Activated naive CD8-positive, alpha-beta T cell treated with anti-CD3 and anti-CD28 coated beads, Interleukin-2, amount 50 U/mL, for 24 hours (primary cell): ENCODE measurements around the gene TUT7.

Experiments used
- ATAC-seq: fragments of 150-1000 bp; cut with Tn5 transposase; one replicate; pipeline ENCODE4 v1.10.0; 2021
- DNase-seq: peaks from one replicate; pipeline ENCODE4 v3.0.0; 2021
- H3K27ac Mint-ChIP-seq: one replicate; pipeline ENCODE4 v1.8.0; 2021; ENCODE audit warnings: mild to moderate bottlenecking, mixed read lengths
- H3K27me3 Mint-ChIP-seq: one replicate; pipeline ENCODE4 v1.8.0; 2021; ENCODE audit warnings: mixed read lengths
- H3K36me3 Mint-ChIP-seq: one replicate; pipeline ENCODE4 v1.8.0; 2021; ENCODE audit warnings: low read depth, mixed read lengths
- H3K4me1 Mint-ChIP-seq: one replicate; pipeline ENCODE4 v1.8.0; 2021; ENCODE audit warnings: mixed read lengths
- H3K4me3 Mint-ChIP-seq: one replicate; pipeline ENCODE4 v1.8.0; 2021; ENCODE audit warnings: mild to moderate bottlenecking, moderate library complexity, mixed read lengths
- H3K9me3 Mint-ChIP-seq: one replicate; pipeline ENCODE4 v1.8.0; 2021; ENCODE audit warnings: mixed read lengths

TUT7 gene

DNA sequence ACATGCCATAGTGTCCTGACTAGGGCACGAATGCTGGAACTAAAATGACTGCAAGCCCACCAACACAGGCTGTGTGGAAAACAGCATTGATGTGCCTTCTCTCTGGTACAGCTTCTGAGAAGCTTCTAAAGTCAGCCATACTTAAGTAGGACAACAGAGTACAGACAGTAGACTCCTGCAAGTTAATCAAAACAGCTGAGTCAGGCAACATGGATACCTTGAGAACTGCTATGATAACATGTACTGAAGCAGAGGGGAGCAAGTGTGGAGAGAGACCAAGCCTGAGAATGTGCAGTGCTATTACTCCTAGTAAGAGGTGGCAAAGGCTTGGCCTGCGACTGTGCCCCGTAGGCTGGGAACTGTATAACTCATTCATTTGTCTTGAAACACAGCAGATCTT, 74.4 kb downstream of the TUT7 start:
- Mint-ChIP-seq H3K27me3 (no peaks in the 10 kb centered on the region), H3K36me3 (peaks cover 25% of the 10 kb centered on the region), H3K4me1 (peaks cover 55% of the 10 kb centered on the region), H3K9me3 (no peaks in the 10 kb centered on the region), H3K4me3 (peak overlapping the region; percentile 89), H3K27ac (peak overlapping the region; percentile 65)
- DNase-seq = no peak
- ATAC-seq = no peak

DNA sequence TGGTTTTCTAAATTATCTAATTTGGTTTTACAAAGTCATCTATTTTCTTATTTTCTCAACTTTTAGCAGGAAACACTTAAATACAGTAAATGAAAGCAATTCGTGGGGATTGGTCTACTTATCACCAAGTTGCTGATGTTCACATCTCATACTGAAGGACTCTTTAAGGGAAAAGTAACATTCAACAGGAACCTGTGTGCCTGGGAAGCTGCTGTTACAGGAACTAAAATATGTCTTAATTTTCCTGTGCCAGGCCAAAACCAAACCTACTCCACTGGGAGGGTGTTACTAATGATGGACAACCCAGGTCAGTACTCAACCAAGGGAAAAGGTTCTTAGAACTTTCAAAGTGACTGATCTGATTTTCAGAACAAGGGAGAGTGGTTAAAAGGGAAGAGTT, 77.1 kb downstream of the TUT7 start:
- Mint-ChIP-seq H3K4me1 (peaks cover 41% of the 10 kb centered on the region), H3K36me3 (peaks cover 44% of the 10 kb centered on the region), H3K27ac (no peak overlapping the region), H3K9me3 (no peaks in the 10 kb centered on the region), H3K27me3 (no peaks in the 10 kb centered on the region), H3K4me3 (no peak overlapping the region)
- no peak for DNase-seq
- ATAC-seq = no peak

DNA sequence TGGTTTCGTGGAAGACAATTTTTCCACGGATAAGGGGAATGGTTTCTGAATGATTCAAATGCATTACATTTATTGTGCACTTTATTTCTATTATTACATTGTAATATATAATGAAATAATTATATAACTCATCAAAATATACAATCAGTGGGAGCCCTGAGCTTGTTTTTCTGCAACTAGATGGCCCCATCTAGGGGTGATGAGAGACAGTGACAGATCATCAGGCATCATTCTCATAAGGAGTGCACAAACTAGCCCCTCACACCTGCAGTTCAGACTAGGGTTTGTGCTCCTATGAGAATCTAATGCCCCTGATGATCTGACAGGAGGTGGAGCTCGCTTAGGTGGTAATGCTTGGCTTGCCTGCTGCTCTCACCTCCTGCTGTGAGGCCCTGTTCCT, 78.2 kb downstream of the TUT7 start:
- DNase-seq (no peak), ATAC-seq (no peak)
- peaks cover 35% of the 10 kb centered on the region for H3K4me1 Mint-ChIP-seq
- peaks cover 49% of the 10 kb centered on the region for H3K36me3 Mint-ChIP-seq
- no peaks in the 10 kb centered on the region for H3K27me3 Mint-ChIP-seq
- no peaks in the 10 kb centered on the region for H3K9me3 Mint-ChIP-seq
- H3K27ac Mint-ChIP-seq = no peak overlapping the region
- no peak overlapping the region for H3K4me3 Mint-ChIP-seq

DNA sequence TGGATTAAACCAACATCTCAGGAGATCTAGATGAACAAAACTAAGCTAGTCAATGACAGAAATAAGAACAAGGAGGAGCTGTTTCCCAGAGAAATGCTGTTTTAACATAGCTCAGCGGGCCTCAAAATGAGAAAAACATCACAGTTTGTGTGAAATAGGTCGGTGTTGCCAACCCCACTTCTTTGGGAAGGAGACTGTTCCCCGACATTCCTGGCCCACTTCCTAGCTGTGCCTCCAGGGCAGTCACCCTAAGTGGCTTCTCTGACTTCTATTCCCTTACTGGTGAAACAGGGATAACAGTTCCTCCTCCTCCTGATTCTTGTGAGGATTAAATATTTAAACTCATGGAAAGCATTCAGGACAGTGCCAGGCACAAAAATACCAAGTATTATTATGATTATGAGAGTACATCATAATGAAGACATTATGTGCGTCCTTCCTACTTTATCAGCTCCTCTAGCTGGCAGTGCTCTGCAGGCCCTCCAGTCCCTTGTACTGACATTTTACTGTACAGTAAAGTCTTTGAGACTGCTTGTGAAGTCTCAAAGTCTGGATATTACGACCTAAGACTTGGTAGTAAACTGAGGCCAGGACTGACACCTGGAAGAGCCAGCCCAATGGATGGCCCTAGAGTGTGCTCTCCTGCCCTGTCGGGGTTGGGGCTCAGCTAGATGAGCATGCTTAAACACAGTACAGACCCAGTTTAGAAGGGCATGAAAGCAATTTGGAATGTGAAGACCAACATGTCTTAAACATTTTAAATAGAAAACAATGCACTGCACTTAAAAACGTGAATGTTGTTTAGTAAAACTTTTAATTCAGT, 79.2 kb downstream of the TUT7 start:
- Mint-ChIP-seq H3K9me3 (no peaks in the 10 kb centered on the region), H3K4me1 (peaks cover 27% of the 10 kb centered on the region), H3K4me3 (no peak overlapping the region), H3K36me3 (peaks cover 45% of the 10 kb centered on the region), H3K27ac (no peak overlapping the region), H3K27me3 (no peaks in the 10 kb centered on the region)
- ATAC-seq = no peak
- DNase-seq = no peak

DNA sequence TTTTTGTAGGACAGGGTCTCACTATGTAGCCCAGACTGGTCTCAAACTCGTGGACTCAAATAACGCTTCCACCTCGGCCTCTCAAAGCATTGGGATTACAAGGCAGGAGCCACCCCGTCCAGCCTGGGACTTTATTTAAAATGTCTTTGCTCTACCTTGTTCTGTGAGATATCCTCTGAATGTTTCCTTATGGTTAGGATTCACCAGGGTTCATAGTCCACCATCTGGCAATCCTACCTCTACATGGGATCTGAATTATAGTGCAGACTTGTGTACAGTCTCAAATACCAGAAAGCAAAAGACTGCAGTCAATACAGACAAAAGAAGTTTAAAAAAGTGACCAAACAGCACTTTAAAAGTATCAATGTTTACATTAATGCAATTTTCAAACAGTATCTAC, 82.0 kb downstream of the TUT7 start:
- DNase-seq = no peak
- Mint-ChIP-seq H3K36me3 (peaks cover 43% of the 10 kb centered on the region), H3K4me1 (peaks cover 6% of the 10 kb centered on the region), H3K27ac (no peak overlapping the region), H3K9me3 (no peaks in the 10 kb centered on the region), H3K4me3 (no peak overlapping the region), H3K27me3 (no peaks in the 10 kb centered on the region)
- no peak for ATAC-seq

DNA sequence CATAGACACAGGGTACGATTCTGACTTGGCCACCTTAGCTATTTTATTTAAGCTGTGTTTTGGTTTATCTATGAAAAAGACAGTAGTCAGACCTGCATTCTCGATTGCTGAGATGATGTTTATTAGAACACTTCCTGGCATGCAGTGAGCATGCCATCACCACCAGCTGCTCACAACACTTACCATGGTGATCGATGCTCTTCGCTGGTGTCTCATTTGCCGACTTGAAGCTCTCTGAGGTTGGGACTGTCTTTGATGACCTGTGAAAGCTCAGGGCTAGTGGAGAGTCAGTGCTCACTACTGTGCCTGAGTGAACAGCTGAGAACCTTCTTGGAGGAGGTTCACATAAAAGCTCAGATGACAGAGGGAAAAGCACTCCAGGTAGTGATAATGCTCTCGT, 90.3 kb downstream of the TUT7 start:
- H3K36me3 Mint-ChIP-seq = peaks cover 17% of the 10 kb centered on the region
- DNase-seq = no peak
- no peaks in the 10 kb centered on the region for H3K9me3 Mint-ChIP-seq
- H3K4me1 Mint-ChIP-seq = peaks cover 5% of the 10 kb centered on the region
- ATAC-seq = no peak
- H3K27me3 Mint-ChIP-seq = no peaks in the 10 kb centered on the region
- H3K27ac Mint-ChIP-seq = no peak overlapping the region
- H3K4me3 Mint-ChIP-seq = no peak overlapping the region

DNA sequence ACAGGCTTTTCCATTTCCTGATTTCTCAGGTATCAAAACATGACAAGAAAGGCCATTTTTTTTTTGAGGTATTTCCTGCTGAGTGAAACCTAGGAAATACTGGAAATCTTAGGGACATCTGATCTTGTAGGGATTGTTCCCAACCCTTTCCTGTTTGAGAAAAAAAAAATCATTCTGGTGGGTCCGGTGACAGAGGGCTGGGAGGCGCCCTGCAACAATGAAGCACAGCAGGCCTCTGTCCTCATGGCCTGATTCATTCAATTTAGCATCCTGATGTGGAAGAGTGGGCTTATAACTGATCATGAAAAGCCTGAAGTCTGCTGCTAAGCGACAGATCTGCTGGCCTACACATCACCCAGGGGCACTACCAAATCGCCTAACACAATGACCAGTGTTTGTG, 91.7 kb downstream of the TUT7 start:
- H3K27me3 Mint-ChIP-seq = no peaks in the 10 kb centered on the region
- H3K36me3 Mint-ChIP-seq = peaks cover 14% of the 10 kb centered on the region
- H3K27ac Mint-ChIP-seq = no peak overlapping the region
- no peak for DNase-seq
- ATAC-seq = no peak
- H3K4me1 Mint-ChIP-seq = peaks cover 5% of the 10 kb centered on the region
- H3K4me3 Mint-ChIP-seq = no peak overlapping the region
- H3K9me3 Mint-ChIP-seq = no peaks in the 10 kb centered on the region

DNA sequence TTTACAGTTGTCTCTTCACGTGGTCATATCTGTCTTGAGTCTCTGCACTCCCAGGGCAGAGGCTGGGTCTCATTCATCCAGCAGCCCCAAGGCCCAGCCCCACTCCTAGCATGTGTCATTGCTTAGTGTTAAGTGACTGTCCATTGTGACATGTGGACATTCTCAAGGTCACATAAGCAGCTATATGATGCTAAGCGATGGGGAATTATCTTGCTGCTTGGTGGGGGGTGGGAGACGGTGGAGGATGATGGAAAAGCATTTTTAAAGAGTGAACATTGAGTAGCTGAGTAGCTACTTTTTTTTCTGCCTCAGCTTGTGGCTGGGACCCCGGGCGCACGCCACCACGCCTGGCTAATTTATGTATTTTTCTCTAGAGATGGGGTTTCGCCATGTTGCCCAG, 94.7 kb downstream of the TUT7 start, which contains the start of gene C9orf153:
Gene C9orf153 (minus strand): TSS at position 101 of the 400 bp plus-strand sequence. CDS start 30,054 bp downstream, outside the sequence.
- no peak for ATAC-seq
- no peaks in the 10 kb centered on the region for H3K4me1 Mint-ChIP-seq
- H3K27me3 Mint-ChIP-seq = no peaks in the 10 kb centered on the region
- peaks cover 12% of the 10 kb centered on the region for H3K36me3 Mint-ChIP-seq
- H3K4me3 Mint-ChIP-seq = no peak within 1 kb of the TSS
- H3K9me3 Mint-ChIP-seq = no peaks in the 10 kb centered on the region
- no peak within 1 kb of the TSS for H3K27ac Mint-ChIP-seq
- no peak for DNase-seq

DNA sequence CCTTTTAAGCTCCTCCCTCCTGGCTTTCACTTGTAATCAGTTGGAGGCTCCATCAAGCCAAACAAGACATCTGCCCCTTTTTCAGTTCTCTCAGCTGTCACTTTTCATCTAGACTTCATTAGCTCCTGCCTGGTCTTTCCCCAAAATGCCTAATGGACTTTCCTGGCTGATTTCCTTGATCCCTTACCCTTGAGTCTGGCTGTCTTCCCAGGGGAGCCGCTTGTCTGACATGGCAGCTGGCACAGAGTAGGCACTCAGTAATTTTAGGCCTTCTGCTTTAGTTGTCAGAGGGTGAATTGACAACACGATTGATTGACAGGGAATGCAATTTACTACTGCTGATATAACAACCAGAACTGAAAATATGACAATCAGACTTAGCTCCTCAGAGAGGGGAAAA, 96.8 kb downstream of the TUT7 start:
- no peak for DNase-seq
- peaks cover 2% of the 10 kb centered on the region for H3K36me3 Mint-ChIP-seq
- no peaks in the 10 kb centered on the region for H3K9me3 Mint-ChIP-seq
- H3K27me3 Mint-ChIP-seq = no peaks in the 10 kb centered on the region
- no peak overlapping the region for H3K4me3 Mint-ChIP-seq
- no peaks in the 10 kb centered on the region for H3K4me1 Mint-ChIP-seq
- H3K27ac Mint-ChIP-seq = no peak overlapping the region
- ATAC-seq = no peak

DNA sequence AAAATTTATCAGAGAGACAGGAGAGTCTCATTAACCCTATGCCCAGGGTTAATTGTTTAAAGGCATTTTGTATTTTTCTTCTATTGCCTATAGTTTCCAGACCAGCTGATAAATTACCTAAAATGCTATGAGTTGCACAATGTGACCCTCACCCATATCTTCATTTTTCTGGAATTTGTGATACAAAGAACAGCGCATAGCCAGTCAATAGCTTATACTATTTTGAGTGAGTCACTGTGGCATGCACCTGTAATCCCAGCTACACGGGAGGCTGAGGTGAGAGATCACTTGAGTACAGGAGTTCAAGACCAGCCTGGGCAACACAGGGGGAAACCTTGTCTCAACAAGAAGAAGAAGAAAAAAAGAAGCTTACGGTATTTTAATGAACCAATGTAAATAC, 97.6 kb downstream of the TUT7 start:
- DNase-seq (no peak), ATAC-seq (no peak)
- H3K27me3 Mint-ChIP-seq = no peaks in the 10 kb centered on the region
- H3K4me1 Mint-ChIP-seq = no peaks in the 10 kb centered on the region
- no peaks in the 10 kb centered on the region for H3K9me3 Mint-ChIP-seq
- H3K27ac Mint-ChIP-seq = no peak overlapping the region
- peaks cover 2% of the 10 kb centered on the region for H3K36me3 Mint-ChIP-seq
- no peak overlapping the region for H3K4me3 Mint-ChIP-seq

DNA sequence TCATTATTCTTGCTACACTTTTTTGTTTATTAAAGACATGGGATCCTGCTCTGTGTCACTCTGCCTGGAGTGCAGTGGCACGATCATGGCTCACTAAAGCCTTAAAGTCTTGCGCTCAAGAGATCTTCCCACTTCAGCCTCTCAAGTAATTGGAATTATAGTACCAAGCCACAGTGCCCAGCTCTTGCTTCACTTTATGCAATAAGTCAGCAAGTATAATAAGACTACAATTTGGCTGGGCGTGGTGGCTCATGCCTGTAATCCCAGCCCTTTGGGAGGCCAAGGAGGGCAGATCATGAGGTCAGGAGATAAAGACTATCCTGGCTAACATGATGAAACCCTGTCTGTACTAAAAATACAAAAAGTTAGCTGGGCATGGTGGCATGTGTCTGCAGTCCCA, 100.6 kb downstream of the TUT7 start:
- Mint-ChIP-seq H3K4me3 (no peak overlapping the region), H3K27me3 (no peaks in the 10 kb centered on the region), H3K36me3 (peaks cover 2% of the 10 kb centered on the region), H3K9me3 (no peaks in the 10 kb centered on the region), H3K4me1 (no peaks in the 10 kb centered on the region), H3K27ac (no peak overlapping the region)
- ATAC-seq (no peak), DNase-seq (no peak)

DNA sequence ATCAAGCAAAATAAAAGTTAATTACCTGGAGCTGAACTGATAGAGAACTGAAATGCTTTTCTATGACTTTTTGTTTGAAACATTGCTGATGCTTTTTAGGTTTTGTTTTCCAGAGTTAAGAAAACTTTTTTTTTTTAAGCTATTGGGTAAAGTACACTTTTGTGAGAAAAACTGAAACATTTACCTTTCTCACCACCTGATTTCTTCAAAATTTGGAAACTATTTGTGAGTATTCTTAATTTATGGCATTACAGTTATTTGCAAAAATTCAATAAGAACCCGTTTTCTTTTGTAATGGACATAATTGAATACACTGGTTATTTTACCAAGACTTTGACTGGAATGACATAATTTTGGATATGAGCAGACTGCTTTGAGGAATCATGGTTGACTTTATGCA, 101.3 kb downstream of the TUT7 start:
- H3K27me3 Mint-ChIP-seq = peaks cover 3% of the 10 kb centered on the region
- ATAC-seq (no peak), DNase-seq (no peak)
- peaks cover 2% of the 10 kb centered on the region for H3K36me3 Mint-ChIP-seq
- no peaks in the 10 kb centered on the region for H3K4me1 Mint-ChIP-seq
- H3K9me3 Mint-ChIP-seq = no peaks in the 10 kb centered on the region
- no peak overlapping the region for H3K27ac Mint-ChIP-seq
- H3K4me3 Mint-ChIP-seq = no peak overlapping the region

DNA sequence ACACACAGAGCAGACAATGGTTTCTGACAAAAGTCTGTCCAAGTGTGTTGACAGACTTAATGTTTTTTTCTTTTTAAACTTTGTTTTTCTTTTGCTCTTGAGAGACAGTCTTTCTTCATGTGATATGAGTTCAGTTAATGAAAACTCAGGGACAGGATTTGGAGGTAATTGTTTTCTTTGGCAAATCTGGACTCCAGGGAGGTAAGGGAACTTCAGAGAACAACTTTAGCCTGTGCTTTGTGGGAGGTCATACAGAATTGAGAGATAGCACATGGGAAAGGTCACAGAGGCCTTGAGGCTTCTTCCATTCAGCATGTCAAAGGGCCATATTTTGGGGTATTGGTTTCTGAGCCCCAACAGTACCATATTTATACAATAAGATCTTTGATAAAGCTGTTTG, 104.1 kb downstream of the TUT7 start:
- H3K27me3 Mint-ChIP-seq = peaks cover 3% of the 10 kb centered on the region
- DNase-seq (no peak), ATAC-seq (no peak)
- H3K27ac Mint-ChIP-seq = no peak overlapping the region
- no peaks in the 10 kb centered on the region for H3K4me1 Mint-ChIP-seq
- H3K36me3 Mint-ChIP-seq = peaks cover 2% of the 10 kb centered on the region
- no peaks in the 10 kb centered on the region for H3K9me3 Mint-ChIP-seq
- H3K4me3 Mint-ChIP-seq = no peak overlapping the region

DNA sequence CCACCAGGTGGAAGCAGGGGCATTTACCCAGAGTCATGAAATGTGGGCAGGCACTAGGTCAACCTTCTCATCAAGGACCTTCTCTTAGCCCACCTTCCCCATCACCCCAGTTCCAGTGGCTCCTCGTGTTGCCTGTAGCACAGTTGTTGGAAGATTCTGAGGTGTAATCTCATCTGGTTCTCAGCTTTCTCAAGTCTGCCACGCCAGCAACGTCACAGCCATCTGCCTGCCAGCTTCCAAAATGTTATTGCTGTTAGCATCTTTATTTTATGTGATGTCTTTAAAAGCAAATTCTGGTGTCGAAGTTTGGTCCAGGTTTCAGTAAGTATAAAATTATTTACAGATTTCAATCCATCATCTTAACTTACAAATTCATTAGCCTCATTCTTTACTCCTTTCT, 105.5 kb downstream of the TUT7 start:
- H3K4me1 Mint-ChIP-seq = no peaks in the 10 kb centered on the region
- H3K27ac Mint-ChIP-seq = no peak overlapping the region
- ATAC-seq (no peak), DNase-seq (no peak)
- H3K27me3 Mint-ChIP-seq = peaks cover 3% of the 10 kb centered on the region
- H3K4me3 Mint-ChIP-seq = no peak overlapping the region
- H3K9me3 Mint-ChIP-seq = no peaks in the 10 kb centered on the region
- H3K36me3 Mint-ChIP-seq = no peaks in the 10 kb centered on the region

DNA sequence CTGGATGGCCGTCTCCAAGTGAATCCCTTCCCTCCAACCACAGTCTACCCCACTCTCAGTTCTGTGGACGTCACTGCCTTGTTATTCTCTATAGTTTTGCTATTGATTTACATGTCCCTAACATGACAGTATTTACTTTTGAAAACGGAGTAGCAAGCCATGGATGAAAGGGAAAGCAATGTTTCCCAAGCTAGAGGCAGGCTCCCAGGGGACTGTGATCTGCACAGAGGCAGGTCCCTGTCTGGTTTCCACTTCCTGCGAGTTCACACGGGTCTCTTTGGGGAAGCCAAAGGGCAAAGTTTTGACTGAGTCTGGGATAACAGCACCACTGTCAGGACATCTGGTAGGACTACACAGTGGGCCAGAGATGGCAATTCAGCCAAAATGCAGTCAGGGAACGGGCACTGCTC, 107.5 kb downstream of the TUT7 start:
- peaks cover 3% of the 10 kb centered on the region for H3K27me3 Mint-ChIP-seq
- no peak overlapping the region for H3K4me3 Mint-ChIP-seq
- ATAC-seq = no peak
- no peaks in the 10 kb centered on the region for H3K36me3 Mint-ChIP-seq
- H3K4me1 Mint-ChIP-seq = no peaks in the 10 kb centered on the region
- no peak for DNase-seq
- H3K9me3 Mint-ChIP-seq = no peaks in the 10 kb centered on the region
- no peak overlapping the region for H3K27ac Mint-ChIP-seq

DNA sequence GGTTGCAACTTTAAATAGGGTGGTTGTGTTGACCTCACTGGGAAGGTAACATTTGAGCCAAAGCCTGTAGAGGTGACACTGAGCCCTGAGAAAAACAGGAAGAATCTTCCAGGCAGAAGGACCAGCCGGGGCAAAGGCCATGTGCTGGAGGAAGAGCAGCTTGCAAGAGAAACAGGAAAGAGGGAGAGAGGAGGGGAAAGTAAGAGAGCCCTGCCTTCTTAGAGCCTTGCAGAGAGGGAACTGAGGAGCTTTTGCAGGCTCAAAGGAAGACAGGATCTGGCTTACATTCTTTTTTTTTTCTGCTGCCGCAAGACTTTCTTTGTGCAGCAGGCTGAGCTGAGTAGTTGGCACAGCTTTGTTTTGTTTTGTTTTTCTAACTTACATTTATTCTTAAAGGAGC, 112.1 kb downstream of the TUT7 start:
- DNase-seq (no peak), ATAC-seq (no peak)
- H3K36me3 Mint-ChIP-seq = no peaks in the 10 kb centered on the region
- H3K4me1 Mint-ChIP-seq = peaks cover 4% of the 10 kb centered on the region
- no peaks in the 10 kb centered on the region for H3K9me3 Mint-ChIP-seq
- H3K27ac Mint-ChIP-seq = no peak overlapping the region
- H3K27me3 Mint-ChIP-seq = no peaks in the 10 kb centered on the region
- no peak overlapping the region for H3K4me3 Mint-ChIP-seq
